CD8-positive, alpha-beta memory T cell (primary cell): Measurements from ENCODE around the gene CHKB. TPM values are rescaled to one million over a fixed set of nuclear protein-coding genes. Genes with fewer than 3 reads are reported as not detected.

Experiments
- CTCF ChIA-PET: fragments of 350-600 bp; sonication (Branson Sonifier 250); formaldehyde crosslinking; loops from one replicate; lab custom pipeline; 2021; ENCODE audit warnings: antibody characterized with exemption; lab: Charles Lee
- POLR2A ChIA-PET: fragments of 350-600 bp; sonication (Branson Sonifier 250); formaldehyde crosslinking; loops from one replicate; lab custom pipeline; 2021; ENCODE audit warnings: antibody characterized with exemption; lab: Charles Lee
- DNase-seq, 5 donors: peaks; one replicate each; pipeline versions ENCODE4 v3.0.0 to v3.0.0-alpha.2; 2020 to 2022; ENCODE audit warnings: mixed read lengths in 1 of 5
- H3K27ac ChIP-seq: one replicate; pipeline ENCODE4 v1.7.0; 2013; ENCODE audit warnings: low read depth, mild to moderate bottlenecking, low read length, moderate library complexity
- H3K27me3 ChIP-seq: 2 replicates; pipeline ENCODE4 v1.7.0; 2013; ENCODE audit warnings: low read length, mild to moderate bottlenecking; ENCODE audit not compliant: insufficient read depth, poor library complexity, severe bottlenecking
- H3K36me3 ChIP-seq: 2 replicates; pipeline ENCODE4 v1.7.0; 2013; ENCODE audit warnings: mild to moderate bottlenecking, low read length, moderate library complexity; ENCODE audit not compliant: insufficient read depth
- H3K4me1 ChIP-seq: 2 replicates; pipeline ENCODE4 v1.7.0; 2013; ENCODE audit warnings: mild to moderate bottlenecking, low read length, moderate library complexity; ENCODE audit not compliant: insufficient read depth
- H3K4me3 ChIP-seq: 2 replicates; pipeline ENCODE4 v1.7.0; 2013; ENCODE audit warnings: mild to moderate bottlenecking, low read length
- H3K9me3 ChIP-seq: 2 replicates; pipeline ENCODE4 v1.7.0; 2013; ENCODE audit warnings: mild to moderate bottlenecking, low read length
- H3K27ac Mint-ChIP-seq, 8 donors: one replicate each; pipeline ENCODE4 v1.8.0; 2020 to 2021; ENCODE audit warnings: mixed read lengths in 8 of 8, mild to moderate bottlenecking in 6 of 8, inconsistent platforms in 3 of 8, moderate library complexity in 3 of 8
- H3K27me3 Mint-ChIP-seq, 2 donors: one replicate each; pipeline ENCODE4 v1.8.0; 2020 to 2021; ENCODE audit warnings: mixed read lengths in 2 of 2, mild to moderate bottlenecking in 1 of 2, moderate library complexity in 1 of 2
- H3K36me3 Mint-ChIP-seq, 3 donors: one replicate each; pipeline ENCODE4 v1.8.0; 2020 to 2021; ENCODE audit warnings: mixed read lengths in 3 of 3, inconsistent platforms in 1 of 3, mild to moderate bottlenecking in 1 of 3
- H3K4me1 Mint-ChIP-seq, 3 donors: one replicate each; pipeline ENCODE4 v1.8.0; 2020 to 2021; ENCODE audit warnings: mixed read lengths in 3 of 3, inconsistent platforms in 1 of 3, mild to moderate bottlenecking in 1 of 3
- H3K4me3 Mint-ChIP-seq, 7 donors: one replicate each; pipeline ENCODE4 v1.8.0; 2020 to 2021; ENCODE audit warnings: mixed read lengths in 7 of 7, mild to moderate bottlenecking in 6 of 7, moderate library complexity in 4 of 7, inconsistent platforms in 2 of 7
- H3K9me3 Mint-ChIP-seq, 5 donors: one replicate each; pipeline ENCODE4 v1.8.0; 2020 to 2022; ENCODE audit warnings: mixed read lengths in 5 of 5, mild to moderate bottlenecking in 3 of 5, moderate library complexity in 2 of 5, inconsistent platforms in 1 of 5
- polyA plus RNA-seq: library from polyadenylated mRNA; unstranded; fragments of 300-500 nt; fragmentation: Illumina TruSeq; gene quantifications from one replicate; pipeline ENCODE4 v1.2.3, GENCODE V29; 2021
- total RNA-seq, 2 experiments: library from RNA; stranded (reverse); gene quantifications; one replicate each; pipeline ENCODE4 v1.2.3, GENCODE V29; 2021

Gene CHKB
- total and polyA plus RNA-seq, 3 experiments from 2014 or later: 33.3 to 76.1 (median 72.1) TPM

DNA sequence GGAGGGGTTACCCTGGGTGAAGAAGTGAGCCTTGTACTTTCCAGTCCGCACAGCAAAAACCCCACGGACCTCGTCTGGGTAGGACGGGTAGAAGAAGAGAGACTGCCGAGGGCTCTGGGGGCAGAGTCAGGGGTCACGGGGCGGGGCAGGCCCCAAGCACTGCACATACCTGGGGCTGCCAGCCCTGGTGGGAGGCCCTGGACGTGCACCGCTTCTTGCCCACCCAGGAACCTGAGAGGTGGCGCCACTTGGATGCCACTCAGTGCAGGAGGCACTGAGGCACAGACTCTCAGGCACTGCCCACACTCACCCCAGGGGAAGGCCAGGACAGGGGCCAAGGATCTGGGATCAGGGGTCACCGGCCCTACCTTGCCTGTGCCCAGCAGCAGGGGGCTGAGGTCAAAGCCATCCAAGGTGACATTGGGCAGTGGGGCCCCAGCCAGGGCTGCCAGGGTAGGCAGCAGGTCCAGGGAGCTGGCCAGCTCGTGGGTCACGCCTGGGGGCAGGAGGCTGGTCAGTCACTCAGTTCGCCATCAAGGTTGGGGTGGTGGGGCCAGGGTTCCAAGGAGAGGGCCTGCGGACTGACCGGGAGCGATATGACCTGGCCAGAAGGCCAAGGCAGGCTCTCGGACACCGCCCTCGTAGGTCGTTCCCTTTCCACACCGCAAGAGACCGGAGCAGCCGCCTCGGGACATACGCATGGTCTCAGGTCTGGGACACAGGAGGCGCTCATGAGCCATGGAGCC lies 43.1 kb upstream of the CHKB start:
- ChIA-PET POLR2A (interaction anchor here (0.5 kb wide), 1 partner anchor 233 kb away, joined by 5 read pairs; no protein-coding TSS in a partner anchor), CTCF (no interaction called here)
- H3K4me1 ChIP-seq: peaks cover 41% of the 10 kb centered on the region
- no peak for DNase-seq
- no peak overlapping the region for H3K4me3 ChIP-seq
- Mint-ChIP-seq H3K4me1 (peaks cover 39 to 56% (median 45%) of the 10 kb centered on the region in 3 donors), H3K36me3 (peaks cover 0 to 23% (median 2%) of the 10 kb centered on the region in 3 donors), H3K4me3 (peak overlapping the region in 1 of 7 donors; percentile 81), H3K27me3 (no peaks in the 10 kb centered on the region), H3K9me3 (peaks cover 0 to 5% (median 0%) of the 10 kb centered on the region in 5 donors), H3K27ac (peak overlapping the region in 2 of 8 donors; percentile 41 to 51)
- no peaks in the 10 kb centered on the region for H3K36me3 ChIP-seq
- no peaks in the 10 kb centered on the region for H3K27me3 ChIP-seq
- H3K27ac ChIP-seq: no peak overlapping the region
- no peaks in the 10 kb centered on the region for H3K9me3 ChIP-seq

DNA sequence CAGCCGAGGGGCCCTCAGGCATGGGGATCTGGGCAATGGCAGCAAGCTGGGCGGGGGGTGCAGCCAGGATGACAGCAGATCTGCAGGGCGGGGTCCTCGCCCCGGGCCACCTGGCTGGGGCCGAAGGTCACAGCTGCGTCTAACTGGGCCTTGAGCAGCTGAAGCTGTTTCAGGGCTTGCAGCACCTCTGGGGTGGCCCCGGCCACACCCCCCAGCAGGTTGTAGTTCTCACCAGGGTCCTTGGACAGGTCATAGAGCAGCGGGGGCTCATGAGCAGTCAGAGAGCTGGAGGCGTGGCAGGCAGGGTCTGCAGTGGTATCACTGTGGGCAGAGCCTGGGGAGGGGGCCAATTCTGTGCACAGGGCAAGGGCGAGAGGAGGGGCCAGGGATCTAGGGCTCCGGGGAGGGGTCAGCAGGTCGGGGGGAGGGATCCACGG lies 42.5 kb upstream of the CHKB start:
- Histone ChIP-seq H3K9me3 (no peaks in the 10 kb centered on the region), H3K4me3 (no peak overlapping the region), H3K4me1 (peaks cover 45% of the 10 kb centered on the region), H3K36me3 (no peaks in the 10 kb centered on the region), H3K27ac (no peak overlapping the region), H3K27me3 (no peaks in the 10 kb centered on the region)
- H3K9me3 Mint-ChIP-seq: peaks cover 0 to 5% (median 0%) of the 10 kb centered on the region in 5 donors
- H3K4me1 Mint-ChIP-seq: peaks cover 44 to 62% (median 49%) of the 10 kb centered on the region in 3 donors
- H3K36me3 Mint-ChIP-seq: peaks cover 0 to 23% (median 2%) of the 10 kb centered on the region in 3 donors
- CTCF ChIA-PET: no interaction called here
- POLR2A ChIA-PET: interaction anchor here (0.5 kb wide), 1 partner anchor 233 kb away, joined by 5 read pairs; no protein-coding TSS in a partner anchor
- no peaks in the 10 kb centered on the region for H3K27me3 Mint-ChIP-seq
- no peak for DNase-seq
- H3K27ac Mint-ChIP-seq: peak overlapping the region in 2 of 8 donors; percentile 33 to 41
- peak overlapping the region in 1 of 7 donors; percentile 82 for H3K4me3 Mint-ChIP-seq

DNA sequence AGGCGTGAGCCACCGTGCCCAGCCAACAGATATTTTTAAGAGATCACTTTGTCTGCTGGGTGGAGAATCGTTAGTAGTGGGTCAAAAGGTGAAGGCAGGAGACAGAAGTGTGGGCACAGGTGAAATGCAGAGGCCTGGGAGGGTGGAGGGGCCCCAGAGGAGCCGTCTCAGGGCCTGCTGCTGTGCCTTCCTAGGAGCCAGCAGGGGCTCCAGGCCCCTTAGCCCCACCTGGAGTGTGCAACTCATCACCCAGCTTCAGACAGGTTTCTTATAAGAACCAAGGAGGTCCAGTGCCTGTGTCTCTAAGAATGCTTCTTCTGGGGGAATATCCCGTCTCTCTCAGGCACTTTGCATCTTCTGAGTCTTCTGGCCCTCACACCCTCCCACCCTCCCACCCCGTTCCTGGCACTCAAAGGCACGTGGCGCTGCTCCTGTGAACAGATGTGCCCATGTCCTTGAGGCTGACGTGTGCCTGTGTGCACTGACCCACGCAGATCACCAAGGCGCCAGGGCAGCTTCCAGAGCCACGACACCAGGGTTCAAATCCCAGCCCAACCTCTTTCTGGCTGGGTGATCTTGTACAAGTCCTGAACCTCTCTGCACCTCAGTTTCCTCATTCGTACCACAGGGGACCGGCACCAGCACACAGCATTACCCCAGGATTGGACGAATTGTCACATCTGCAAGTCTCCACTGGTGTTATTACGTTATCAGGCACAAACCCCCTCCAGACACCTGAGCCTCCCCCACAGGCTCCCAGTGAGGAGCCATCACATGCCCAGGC lies 41.9 kb upstream of the CHKB start:
- ChIA-PET POLR2A (no interaction called here), CTCF (interaction anchor here (1.0 kb wide), 1 partner anchor 99 kb away, joined by 3 read pairs; the partner anchor contains the start of gene SCO2)
- Histone ChIP-seq H3K27me3 (no peaks in the 10 kb centered on the region), H3K9me3 (no peaks in the 10 kb centered on the region), H3K4me1 (peaks cover 50% of the 10 kb centered on the region), H3K36me3 (no peaks in the 10 kb centered on the region), H3K27ac (no peak overlapping the region), H3K4me3 (no peak overlapping the region)
- peaks cover 0 to 23% (median 2%) of the 10 kb centered on the region in 3 donors for H3K36me3 Mint-ChIP-seq
- peak overlapping the region in 2 of 7 donors; percentile 35 to 37 for H3K4me3 Mint-ChIP-seq
- H3K9me3 Mint-ChIP-seq: peaks cover 0 to 5% (median 0%) of the 10 kb centered on the region in 5 donors
- H3K27me3 Mint-ChIP-seq: no peaks in the 10 kb centered on the region
- peaks cover 44 to 61% (median 50%) of the 10 kb centered on the region in 3 donors for H3K4me1 Mint-ChIP-seq
- no peak for DNase-seq
- H3K27ac Mint-ChIP-seq: peak overlapping the region in 5 of 8 donors; percentile 13 to 69 (median 55)

DNA sequence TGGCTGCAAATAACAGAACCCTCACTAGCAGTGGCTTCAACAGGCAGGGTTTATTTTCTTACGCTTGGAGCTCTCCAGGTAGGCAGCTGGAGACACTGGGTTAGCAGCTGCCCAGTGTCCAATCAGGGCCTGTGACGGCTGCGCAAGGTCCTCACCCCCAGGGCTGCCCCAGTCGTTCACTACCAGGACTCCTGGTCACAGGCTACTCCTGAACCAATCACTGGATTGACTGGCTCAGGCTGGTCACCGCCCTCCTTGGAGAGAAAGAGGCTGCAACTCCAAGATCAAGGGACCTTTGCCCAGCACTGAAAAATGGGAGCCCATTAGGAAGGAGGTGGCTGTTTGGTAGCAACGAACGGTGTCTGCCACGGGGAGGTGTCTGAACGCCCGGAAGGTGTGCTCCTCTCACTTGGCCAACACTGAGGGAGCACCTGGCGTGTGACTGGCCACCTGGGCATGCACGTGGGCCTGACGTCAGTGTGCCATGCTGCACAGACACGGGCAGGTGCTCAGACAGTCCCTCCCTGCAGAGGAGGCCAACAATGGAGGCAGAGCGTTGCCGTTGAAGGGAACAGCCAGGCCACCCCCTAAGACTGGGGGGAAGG lies 40.2 kb upstream of the CHKB start:
- Mint-ChIP-seq H3K9me3 (no peaks in the 10 kb centered on the region), H3K36me3 (peaks cover 0 to 21% (median 2%) of the 10 kb centered on the region in 3 donors), H3K4me3 (peak overlapping the region in 4 of 7 donors; percentile 88 to 92 (median 90)), H3K27me3 (peaks cover 0 to 2% of the 10 kb centered on the region in 2 donors), H3K27ac (peak overlapping the region in 7 of 8 donors; percentile 90 to 99 (median 98)), H3K4me1 (peaks cover 33 to 51% (median 38%) of the 10 kb centered on the region in 3 donors)
- H3K36me3 ChIP-seq: no peaks in the 10 kb centered on the region
- H3K27ac ChIP-seq: peak overlapping the region; percentile 76
- DNase-seq: no peak
- H3K4me3 ChIP-seq: peak overlapping the region; percentile 70
- H3K27me3 ChIP-seq: no peaks in the 10 kb centered on the region
- no peaks in the 10 kb centered on the region for H3K9me3 ChIP-seq
- peaks cover 42% of the 10 kb centered on the region for H3K4me1 ChIP-seq
- ChIA-PET POLR2A (no interaction called here), CTCF (interaction anchor here (1.5 to 4.9 kb wide), 3 partner anchors 12 to 371 kb away, joined by 4 to 73 read pairs (median 23); partner anchors contain the start of genes HDAC10, SCO2 and TYMP)

DNA sequence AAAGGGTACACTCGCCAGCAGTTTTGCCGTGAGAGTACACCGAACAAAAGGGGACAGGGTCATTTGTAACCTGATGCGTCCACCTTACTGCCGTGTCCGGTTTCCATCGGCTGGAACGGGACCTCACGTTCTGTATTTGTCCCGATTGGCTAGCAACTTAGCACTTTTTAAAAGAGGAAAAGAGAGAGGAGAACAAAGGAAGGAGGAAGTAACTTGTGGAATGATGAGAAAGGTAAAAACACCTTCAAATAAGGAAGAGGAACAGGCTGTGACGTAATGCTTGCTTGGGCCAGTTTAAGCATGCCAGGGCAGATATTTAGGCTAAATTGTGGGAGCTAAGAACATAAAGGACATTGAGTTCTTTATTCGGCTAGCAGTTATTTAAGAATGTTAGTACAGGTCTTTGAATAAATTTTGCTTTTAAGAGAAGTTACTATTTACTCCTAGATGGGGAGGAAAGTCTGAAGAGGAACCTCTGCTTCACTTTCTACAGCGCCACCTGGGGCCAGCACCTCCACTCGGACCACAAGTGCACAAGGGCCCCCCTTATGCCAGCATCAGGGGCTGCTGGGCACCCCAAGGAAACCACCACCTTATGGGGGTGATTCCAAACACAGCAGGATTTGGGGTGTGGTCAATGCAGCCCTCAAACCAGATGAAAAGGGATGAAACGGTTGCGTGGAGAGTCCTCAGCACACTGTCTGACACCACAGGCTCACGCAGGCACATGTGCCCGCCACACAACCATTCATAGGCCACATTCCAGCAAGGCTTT lies 39.5 kb upstream of the CHKB start:
- peak overlapping the region; percentile 90 to 99 (median 98) for H3K27ac Mint-ChIP-seq
- H3K36me3 ChIP-seq: no peaks in the 10 kb centered on the region
- no peaks in the 10 kb centered on the region for H3K9me3 Mint-ChIP-seq
- peaks cover 33 to 48% (median 38%) of the 10 kb centered on the region in 3 donors for H3K4me1 Mint-ChIP-seq
- peak overlapping the region; percentile 87 to 92 (median 90) for H3K4me3 Mint-ChIP-seq
- H3K27ac ChIP-seq: peak overlapping the region; percentile 76
- peaks cover 37% of the 10 kb centered on the region for H3K4me1 ChIP-seq
- H3K36me3 Mint-ChIP-seq: peaks cover 0 to 21% (median 2%) of the 10 kb centered on the region in 3 donors
- DNase-seq: peak in 3 of 5 donors; percentile 32 to 59 (median 56)
- peak overlapping the region; percentile 70 for H3K4me3 ChIP-seq
- no peaks in the 10 kb centered on the region for H3K9me3 ChIP-seq
- H3K27me3 Mint-ChIP-seq: peaks cover 0 to 2% of the 10 kb centered on the region in 2 donors
- H3K27me3 ChIP-seq: no peaks in the 10 kb centered on the region
- POLR2A ChIA-PET: interaction anchor here (1.5 to 2.3 kb wide), 6 partner anchors 59 to 152 kb away, joined by 5 to 33 read pairs (median 16); partner anchors contain the start of genes KLHDC7B, LMF2, NCAPH2 and SCO2
- CTCF ChIA-PET: interaction anchor here (0.6 to 4.9 kb wide), 16 partner anchors 10 to 378 kb away, joined by 3 to 73 read pairs (median 8); partner anchors contain the start of genes CHKB, HDAC10, LMF2 and NCAPH2

DNA sequence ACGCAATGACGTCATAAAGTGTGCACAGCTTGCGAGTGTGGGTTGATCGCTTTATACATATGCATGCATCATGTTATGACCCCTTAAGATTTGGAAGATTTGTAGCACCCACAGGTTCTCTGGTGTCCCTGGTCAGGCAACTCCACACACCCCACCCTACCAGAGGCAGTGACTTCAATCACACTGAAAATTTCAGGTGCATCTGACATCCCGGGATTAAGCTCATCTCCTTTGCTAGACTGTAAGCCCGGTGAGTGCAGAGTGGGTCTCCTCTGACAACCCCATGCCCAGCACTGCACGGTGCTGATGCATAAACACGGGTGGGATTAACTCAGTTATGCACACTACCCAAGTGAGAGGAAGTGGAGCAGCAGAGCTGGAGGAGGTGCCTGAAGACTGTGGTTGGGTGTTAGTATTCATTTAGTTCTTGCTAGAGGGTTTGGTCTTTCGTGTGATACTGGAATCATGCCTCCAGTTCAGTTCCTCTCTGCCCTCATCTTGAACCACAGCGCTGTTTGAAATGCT lies 38.8 kb upstream of the CHKB start:
- Mint-ChIP-seq H3K27ac (peak overlapping the region; percentile 90 to 99 (median 98)), H3K4me3 (peak overlapping the region; percentile 87 to 92 (median 90)), H3K27me3 (peaks cover 0 to 2% of the 10 kb centered on the region in 2 donors), H3K9me3 (no peaks in the 10 kb centered on the region), H3K36me3 (peaks cover 0 to 18% (median 2%) of the 10 kb centered on the region in 3 donors), H3K4me1 (peaks cover 31 to 44% (median 34%) of the 10 kb centered on the region in 3 donors)
- ChIA-PET POLR2A (interaction anchor here (0.6 to 2.3 kb wide), 12 partner anchors 38 to 176 kb away, joined by 3 to 33 read pairs (median 6); partner anchors contain the start of genes CHKB, KLHDC7B, LMF2 and NCAPH2), CTCF (interaction anchor here (0.6 to 4.9 kb wide), 32 partner anchors 8 to 379 kb away, joined by 3 to 73 read pairs (median 4); partner anchors contain the start of genes CHKB, HDAC10, LMF2 and NCAPH2)
- peak in 4 of 5 donors; percentile 30 to 78 (median 68) for DNase-seq
- Histone ChIP-seq H3K36me3 (no peaks in the 10 kb centered on the region), H3K9me3 (no peaks in the 10 kb centered on the region), H3K4me3 (peak overlapping the region; percentile 70), H3K4me1 (peaks cover 35% of the 10 kb centered on the region), H3K27ac (peak overlapping the region; percentile 76), H3K27me3 (no peaks in the 10 kb centered on the region)
